GM04503 (cell line): ENCODE data around the gene ABCA5.
"Not testable (repeated sequence)": the region's sequence is repeated elsewhere in the genome, so short reads cannot be mapped to it uniquely, and the experiment has no call there.

Experiments used
- DNase-seq: peaks from one replicate; pipeline ENCODE4 v3.0.0-alpha.2; 2012; ENCODE audit warnings: low read depth

ABCA5 gene

DNA sequence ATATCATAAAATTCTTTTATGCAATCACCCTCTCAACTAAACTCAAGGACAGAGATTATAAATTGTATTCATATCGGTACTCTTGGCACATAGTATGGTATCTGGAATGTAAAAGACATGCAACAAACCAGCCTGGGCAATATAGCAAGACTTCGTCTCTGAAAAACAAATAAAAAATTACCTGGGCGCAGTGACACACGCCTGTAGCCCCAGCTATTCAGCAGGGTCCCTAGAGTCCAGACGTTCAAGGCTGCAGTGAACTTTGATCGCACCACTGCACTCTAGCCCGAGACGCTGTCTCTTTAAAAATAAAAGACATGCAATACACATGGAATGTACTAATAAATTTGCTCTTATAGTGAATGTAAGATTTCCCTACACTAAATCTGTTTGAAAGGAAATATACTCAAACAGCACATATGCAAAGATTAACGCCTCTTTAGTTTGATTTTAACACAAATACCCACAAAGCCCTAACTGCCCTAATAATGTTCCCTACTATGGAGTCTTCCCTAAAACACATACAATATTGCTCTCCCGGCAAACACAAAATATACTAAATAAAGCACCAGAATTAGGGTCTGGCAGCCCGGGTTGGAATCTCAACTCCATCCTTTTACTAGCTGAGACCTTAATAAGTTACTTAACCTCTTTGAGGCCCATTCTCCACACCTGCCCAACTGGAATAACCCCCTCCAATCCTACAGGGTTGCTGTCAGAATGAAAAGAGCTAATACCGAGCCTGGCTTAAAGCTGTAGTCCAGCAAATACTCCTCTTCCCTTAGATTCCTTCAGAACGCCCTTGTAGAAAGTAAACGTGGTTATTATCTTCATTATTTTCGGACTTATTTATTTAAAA lies 1.2 kb downstream of the ABCA5 start:
- no peak for DNase-seq

DNA sequence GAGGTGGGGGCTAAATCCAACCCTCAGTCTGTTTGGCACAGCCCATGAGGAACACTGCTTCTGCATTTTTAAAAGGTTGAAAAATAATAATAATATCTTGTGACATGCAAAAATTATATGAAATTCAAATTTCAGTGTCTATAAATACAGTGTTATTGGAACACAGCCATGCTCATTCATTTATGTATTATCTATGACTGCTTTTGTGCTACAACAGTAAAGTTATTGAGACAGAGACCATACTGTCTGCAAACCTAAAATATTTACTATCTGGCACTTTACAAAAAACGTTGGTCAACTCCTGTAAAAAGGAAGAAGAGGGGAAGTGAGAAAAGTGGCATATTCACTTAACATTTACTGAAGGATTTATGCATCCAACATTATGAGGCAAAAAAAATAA lies 3.1 kb downstream of the ABCA5 start:
- no peak for DNase-seq

DNA sequence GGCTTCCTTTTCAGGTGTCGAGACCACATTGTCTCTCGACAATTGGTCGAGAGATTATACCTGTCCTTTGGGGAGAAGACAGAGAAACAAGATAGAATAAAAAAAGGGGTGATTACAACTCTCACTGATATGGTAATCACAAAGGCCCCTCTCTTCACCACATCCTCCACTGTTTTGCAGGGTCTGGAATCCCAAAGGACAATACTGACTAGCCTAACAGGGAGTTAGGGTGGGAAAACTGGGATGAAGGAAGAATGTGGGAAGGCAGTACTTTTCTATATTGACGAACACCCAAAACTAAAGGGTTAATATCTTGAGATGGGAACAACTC lies 6.1 kb downstream of the ABCA5 start:
- no peak for DNase-seq

DNA sequence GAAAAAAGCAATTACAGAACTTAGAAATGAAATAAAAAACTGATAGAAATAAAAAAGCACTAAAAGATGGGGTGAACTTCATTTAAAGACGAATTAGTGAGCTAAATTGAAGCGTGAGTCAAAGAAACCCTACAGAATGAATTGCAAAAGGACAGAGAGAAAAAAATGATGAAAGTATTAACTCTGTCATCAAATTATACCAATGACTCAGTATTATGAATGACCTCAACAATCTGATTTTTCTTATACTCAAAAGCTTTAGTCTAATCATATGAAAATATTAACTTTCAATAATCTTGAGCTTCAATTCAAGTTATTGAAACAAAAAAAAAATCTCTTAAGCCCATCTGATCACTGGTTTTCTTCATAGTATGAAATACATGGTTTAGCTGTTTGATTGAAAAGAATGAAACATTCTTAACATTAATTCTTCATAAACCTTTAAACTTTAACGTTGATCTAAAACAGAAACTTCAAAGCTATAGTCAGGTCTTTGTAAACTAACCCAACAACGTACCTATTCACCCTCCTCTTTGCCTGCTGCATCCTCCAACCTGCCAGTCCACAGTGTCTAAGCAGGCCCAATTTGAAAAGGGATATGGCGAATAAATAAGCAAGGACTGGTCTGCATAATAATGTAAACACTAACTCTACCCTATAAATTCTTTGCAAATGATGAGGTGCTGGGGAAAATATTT lies 6.6 kb downstream of the ABCA5 start:
- no peak for DNase-seq

DNA sequence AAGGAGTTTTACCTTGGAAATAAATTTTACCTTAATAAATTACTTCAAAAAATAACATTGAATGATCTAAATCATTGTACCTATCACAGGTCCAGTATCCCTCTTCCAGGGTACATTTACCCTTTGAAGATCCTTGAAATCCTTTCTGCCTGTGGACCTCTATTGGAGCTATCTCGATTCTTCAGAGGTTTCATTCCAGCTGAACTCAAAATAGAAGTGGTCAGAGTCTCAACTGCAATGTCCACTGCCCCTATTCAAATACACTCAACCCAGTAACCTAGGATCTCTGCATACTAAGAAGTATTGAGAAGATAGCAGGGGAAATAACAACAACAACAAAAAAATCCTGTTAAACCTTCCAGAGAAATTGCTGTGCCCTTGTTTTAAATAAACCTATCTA lies 9.3 kb downstream of the ABCA5 start:
- no peak for DNase-seq

DNA sequence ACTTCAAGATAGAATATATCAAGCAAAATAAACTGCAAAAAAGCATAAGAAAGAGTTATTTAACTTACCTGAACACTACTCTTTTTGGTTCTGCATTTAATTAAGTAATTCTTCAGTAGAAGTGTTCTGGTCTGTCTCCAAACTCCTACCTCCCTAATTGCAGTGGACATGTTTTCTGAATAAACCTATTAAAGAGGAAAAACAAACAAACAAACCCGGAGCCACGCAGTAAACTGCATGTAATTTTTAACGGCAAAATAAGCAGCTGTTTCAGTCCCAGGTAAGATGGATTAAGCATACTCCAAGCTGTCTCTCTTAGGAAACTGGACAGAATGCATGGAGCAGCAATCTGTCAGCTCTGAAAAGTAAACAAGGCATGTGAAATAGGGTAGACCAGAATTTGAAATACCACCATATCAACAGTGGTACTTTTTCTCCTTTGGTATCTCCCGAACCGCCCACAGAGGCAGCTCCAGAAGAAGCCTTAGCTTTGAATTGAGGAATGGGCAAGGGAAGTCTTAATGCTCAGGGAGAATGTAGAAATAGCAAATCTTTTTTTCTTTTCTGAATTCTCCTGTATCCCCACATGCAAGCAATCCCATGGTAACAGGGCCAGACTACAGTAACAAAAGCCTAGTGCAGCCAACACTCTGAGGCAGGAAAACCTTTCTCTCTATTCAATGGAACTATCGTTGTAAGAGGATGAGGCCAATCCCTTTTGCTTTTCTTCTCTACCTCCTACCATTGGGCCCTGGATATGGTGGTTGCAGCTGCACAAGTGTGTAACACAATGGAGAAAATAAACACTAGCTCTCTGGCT lies 12.5 kb downstream of the ABCA5 start:
- no peak for DNase-seq

DNA sequence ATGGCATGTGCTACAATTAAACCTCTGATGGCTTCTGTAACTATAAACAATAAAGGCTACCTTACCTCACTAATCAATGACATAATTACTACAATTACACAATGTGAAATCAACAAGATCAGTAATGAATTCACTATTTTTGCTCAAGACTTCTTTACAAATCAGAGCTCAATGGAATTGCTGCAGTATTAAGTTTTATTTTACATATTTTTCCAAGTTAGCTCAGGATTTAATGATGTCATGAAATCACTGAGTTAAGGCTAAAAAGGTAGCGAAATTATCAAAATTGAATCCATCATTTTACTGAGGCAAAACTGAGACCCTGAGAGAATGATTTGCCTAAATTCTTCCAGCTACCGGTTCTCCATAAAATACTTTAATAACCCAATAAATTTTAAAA lies 21.8 kb downstream of the ABCA5 start:
- no peak for DNase-seq

DNA sequence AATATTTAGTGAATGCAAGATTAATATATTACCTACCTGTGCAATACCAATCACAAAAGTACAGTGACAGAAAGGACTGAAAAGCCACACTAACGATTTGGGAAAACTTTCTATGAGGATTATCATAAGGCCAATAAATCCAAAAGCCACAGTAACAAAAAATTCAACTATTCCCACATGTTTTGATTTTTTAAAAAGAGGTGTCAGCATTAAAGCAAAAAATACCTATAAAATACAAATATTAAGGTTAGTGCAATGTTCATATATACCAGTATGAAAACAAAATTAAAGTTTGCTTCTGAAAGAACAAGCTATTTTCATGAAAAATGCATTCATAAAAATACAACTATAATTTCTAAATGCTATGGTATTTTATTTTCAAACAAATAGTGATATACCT lies 24.3 kb downstream of the ABCA5 start:
- no peak for DNase-seq

DNA sequence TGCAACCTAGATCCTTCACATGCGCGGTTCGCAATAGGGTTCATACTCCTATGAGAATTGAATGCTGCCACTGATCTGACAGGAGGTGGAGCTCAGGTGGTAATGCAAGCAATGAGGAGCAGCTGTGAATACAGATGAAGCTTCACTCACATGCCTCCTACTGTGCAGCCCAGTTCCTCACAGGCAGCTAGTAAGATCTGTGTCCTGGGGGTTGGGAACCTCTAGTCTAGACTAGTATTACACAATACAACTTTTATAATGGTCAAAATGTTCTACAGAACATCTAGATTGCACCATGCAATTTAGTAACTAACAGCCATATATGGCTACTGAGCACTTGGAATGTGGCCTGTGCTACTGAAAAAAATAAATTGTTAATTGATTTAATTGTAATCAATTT lies 26.7 kb downstream of the ABCA5 start:
- DNase-seq = no peak

DNA sequence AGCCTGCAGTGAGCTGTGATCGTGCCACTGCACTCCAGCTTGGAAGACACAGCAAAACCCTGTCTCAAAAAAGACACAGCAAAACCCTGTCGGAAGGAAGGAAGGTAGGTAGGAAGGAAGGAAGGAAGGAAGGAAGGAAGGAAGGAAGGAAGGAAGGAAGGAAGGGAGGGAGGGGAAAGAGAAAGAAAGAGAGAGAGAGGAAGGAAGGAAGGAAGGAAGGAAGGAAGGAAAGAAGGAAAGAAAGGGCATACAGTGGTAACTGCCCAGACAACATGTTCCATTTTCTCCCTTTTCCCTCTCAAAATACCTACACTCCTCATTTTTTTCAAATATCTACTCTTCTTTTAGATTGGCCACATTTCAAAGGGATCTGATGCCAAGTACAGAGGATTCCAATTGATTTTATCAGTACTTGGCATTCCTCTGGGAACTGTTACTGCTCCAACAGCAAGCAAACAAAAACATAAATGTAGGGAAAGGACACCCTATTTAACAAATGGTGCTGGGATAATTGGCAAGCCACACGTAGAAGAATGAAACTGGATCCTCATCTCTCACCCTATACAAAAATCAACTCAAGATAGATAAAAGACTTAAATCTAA lies 28.7 kb downstream of the ABCA5 start:
- not testable (repeated sequence) for DNase-seq

DNA sequence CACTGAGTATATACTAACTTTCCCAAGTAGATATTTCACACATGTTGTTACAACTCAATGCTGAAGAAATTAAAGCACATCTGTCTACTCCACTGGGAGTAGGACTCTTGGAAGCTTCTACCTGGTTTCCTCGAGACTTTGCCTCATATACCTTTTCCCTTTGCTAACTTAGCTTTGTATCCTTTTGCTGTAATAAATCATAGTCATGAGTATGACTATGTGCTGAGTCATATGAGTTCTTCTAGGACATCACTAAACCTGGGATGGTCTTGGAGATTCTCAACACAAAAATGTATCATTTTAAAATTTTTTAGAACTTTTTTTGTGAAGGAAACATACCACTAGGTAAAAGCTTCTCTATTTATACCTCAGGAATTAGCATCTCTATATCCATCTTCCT lies 39.8 kb downstream of the ABCA5 start:
- DNase-seq = no peak

DNA sequence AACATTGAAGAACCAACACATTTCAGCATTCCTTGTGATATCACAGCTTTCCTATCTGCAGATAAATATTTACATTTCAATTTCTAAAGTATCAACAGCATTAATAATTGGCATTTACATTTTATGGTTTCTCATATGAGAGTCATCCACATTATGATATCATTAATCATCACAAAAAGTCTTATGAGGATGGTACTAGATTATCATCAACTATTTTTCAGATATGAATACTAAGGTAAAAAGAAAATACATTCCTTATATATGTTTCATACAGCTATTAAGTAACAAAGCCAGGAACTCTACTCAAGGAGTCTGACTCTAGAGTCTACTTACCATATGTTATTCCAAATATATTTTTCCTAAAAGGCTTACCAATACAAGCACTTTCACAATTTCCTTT lies 40.7 kb downstream of the ABCA5 start:
- no peak for DNase-seq

DNA sequence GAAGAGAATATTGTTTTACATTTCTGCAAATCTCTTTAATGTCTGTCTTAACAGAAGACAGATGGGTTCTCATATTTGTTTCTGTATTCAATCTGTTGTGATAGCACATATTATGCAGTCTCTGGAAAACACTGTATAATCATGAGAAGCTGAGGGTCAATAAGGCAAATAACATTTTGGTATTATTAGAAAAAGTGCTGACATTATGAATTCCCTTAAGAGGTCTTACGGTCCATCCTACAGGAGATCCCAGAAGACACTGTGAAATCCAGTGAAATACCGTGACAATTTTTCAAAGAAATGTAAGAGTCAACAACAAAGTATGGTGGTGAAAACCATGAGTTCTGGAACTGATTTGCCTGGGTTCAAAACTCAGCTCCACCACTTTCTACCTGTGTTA lies 42.3 kb downstream of the ABCA5 start:
- DNase-seq = no peak

DNA sequence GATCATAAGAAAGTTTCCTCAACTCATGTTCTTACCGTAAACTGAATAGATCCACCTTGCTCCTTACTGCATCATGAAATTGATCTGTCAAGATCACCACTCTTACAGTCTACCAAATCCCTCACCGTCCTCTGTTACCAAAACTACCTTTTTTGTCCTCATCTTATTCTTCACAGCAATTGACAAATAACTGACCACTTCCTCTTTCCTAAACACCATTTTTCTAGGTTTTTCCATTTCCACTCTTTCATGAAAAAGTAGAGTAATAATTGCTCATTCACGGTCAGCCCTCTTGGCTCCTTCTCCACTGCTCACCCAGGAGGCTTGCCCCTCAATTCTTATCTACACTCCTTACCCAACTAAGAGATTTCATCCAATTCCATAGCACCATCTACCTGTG lies 44.9 kb downstream of the ABCA5 start:
- DNase-seq = no peak

DNA sequence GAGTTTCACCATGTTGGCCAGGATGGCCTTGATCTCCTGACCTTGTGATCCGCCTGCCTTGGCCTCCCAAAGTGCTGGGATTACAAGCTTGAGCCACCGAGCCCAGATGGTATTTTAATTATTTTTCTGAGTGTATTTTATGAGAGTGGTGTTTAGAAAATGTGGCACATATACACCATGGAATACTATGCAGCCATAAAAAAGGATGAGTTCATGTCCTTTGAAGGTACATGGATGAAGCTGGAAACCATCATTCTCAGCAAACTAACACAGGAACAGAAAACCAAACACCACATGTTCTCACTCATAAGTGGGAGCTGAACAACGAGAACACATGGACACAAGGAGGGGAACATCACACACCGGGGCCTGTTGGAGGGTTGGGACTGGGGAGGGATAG lies 50.7 kb downstream of the ABCA5 start:
- DNase-seq = not testable (repeated sequence)

DNA sequence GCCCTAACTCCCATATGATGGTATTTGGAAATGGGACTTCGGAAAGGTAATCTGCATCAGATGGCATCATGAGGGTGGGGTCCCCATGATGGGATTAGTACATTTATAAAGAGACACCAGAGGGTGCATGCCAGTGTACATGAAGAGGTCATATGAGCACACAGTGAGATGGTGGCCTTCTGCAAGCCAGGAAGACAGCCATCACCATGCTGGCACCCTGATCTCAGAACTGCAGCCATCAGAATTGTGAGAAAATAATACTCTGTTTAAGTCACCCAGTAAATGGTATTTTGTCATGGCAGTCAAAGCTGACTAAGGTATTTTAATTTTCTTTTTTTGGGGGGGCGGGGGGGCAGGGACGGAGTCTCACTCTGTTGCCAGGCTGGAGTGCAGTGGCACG lies 51.2 kb downstream of the ABCA5 start:
- DNase-seq = no peak

DNA sequence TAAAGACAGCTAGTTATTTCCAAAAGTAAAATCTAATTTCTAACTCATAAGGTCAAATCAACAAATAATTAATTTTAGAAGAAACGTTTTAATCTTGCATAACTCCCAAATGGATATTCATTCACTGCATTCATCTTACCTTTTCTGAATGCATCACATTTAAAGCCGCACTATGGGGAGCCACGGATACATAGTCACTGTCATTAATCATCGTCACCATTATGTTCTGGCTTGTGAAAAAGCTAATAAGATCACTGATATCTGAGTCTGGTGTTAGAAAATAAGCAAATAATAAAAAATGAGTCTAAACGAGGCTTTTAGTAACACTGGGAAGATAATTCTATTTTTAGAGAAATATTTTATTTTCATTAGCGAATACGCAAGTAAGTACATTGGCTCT lies 55.9 kb downstream of the ABCA5 start:
- DNase-seq = no peak

DNA sequence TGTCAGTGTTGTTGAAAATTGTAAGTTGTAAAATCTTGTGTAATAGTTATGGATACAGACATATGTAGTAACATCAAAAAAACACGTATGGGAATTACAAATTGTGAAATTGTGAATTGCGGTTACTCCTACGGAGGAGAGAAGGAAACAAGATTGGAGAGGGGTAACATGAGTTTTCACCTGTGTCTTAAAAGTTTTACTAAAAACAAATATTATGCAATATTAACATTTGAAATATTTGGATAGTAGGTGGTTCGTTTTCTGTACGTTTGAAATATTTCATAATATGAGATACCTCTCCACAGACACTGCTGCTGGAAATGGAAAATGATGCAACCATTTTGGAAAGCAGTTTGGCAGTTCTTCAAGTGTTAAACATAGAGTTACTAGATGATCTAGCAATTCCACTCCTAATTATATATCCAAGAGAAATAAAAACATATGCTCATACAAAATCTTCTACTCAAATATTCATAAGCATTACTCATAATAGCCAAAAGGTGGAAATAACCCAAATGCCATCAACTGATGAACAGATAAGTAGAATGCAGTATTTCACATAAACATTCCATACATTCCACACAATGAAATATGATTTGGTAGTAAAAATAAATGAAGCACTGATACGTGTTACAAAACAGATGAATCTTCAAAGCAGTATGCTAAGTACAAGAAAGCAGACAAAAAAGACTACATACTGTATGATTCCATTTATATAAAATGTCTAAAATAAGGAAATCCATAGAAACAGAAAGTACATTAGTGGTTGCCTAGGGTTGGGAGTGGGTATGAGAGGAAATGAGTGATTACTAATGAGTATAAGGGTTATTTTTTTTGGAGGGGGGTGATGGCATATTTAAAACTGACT lies 57.6 kb downstream of the ABCA5 start:
- peak; percentile 24 for DNase-seq

DNA sequence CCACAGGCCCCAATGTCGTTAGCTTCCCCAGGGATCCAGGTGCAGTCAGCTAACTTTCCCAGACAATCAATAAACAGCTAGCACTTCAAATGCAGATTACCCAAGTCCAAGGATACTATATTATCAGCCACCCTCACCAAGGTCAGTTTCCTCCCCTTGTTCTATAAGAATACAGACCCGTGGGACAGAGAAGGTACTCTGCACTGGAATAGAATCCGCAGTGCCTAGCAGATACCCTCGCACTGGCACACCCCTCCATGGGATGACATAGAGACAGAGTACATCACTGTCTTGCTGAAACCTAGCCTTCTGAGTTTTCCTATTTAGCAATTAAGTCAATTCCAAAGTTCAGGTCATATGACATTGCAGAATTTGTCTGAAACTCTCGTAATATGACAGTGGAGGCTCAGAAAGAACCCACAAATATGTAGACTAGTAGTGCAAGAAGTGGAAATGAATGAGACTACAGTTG lies 58.4 kb downstream of the ABCA5 start:
- DNase-seq = no peak

DNA sequence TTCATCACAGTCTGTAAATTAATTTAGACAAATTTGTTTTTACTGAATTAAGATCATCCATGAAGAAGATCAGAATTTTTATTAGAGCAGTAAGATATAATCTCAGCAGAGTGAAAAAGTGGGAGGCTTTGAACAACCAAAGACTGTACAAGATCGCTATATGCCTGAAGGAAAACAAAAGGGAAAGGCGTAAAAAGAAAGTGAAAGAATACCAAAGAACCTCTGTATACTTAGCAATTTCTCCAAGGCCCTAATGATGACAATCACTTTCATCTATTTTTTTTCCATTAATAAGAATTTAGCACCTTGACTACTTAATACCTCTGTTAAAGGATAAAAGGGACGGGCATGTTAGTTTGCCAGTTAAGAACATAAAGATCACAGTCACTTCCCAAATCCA lies 59.7 kb downstream of the ABCA5 start:
- DNase-seq = no peak

DNA sequence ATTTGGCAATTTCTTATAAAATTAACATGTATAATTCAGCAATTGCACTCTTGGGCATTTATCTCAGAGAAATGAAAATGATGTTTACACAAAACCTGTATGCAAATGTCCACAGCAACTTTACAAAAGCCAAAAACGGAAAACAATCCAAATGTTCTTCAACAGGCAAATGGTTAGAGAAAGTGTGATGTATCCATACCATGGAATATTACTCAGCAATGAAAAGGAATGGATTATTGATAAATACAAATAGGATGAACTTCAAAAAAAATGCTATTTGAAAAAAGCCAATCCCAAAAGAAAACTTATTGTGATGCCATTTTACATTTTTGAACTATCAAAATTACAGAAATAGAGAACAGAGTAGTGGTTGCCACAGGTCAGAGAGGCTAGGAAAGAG lies 61.1 kb downstream of the ABCA5 start:
- DNase-seq = no peak
